ENCODE data around the gene NFIC.

- TF ChIP-seq CTCF (conservative IDR thresholded peaks at IDR 0.05; ENCODE audit: low read depth, low read length) (no peak), FOS (IDR thresholded peaks at IDR 0.05; ENCODE audit: low read depth, low read length) (no peak), CHD1 (IDR thresholded peaks at IDR 0.05; ENCODE audit: low read depth, low read length) (no peak), MAZ (IDR thresholded peaks at IDR 0.05; ENCODE audit: borderline replicate concordance, low read depth, low read length) (no peak), BHLHE40 (IDR thresholded peaks at IDR 0.05; ENCODE audit: low read depth, low read length) (no peak), CEBPB (IDR thresholded peaks at IDR 0.05; ENCODE audit: low read depth, low read length) (no peak), RCOR1 (IDR thresholded peaks at IDR 0.05; ENCODE audit: insufficient replicate concordance, low read length) (no peak), ELK1 (IDR thresholded peaks at IDR 0.05; ENCODE audit: borderline replicate concordance, low read depth, low read length) (no peak), MAFK (IDR thresholded peaks at IDR 0.05; ENCODE audit: low read depth, low read length) (no peak), RFX5 (IDR thresholded peaks at IDR 0.05; ENCODE audit: low read depth, low read length) (no peak)
These were observed 4.0 kb upstream of the NFIC start for GRCh38 chr19:3362217-3362906.
